GM12873 (cell line): ENCODE data around the gene DDHD1.

Experiments
- CTCF ChIP-seq: IDR thresholded peaks from 2 replicates; pipeline ENCODE4 v1.5.1; 2012; ENCODE audit warnings: low read depth, mild to moderate bottlenecking, moderate library complexity, low read length, control low read depth; ENCODE audit not compliant: insufficient read depth; ENCODE audit errors: missing control alignments

Gene DDHD1

GRCh38 chr14:52992236-52992870 is 160.8 kb downstream of the DDHD1 start:
- no peak for TF ChIP-seq CTCF

GRCh38 chr14:52988139-52988538 is 165.0 kb downstream of the DDHD1 start:
- no peak for TF ChIP-seq CTCF

GRCh38 chr14:52987514-52987913 is 165.6 kb downstream of the DDHD1 start:
- TF ChIP-seq CTCF, result no peak

GRCh38 chr14:52987042-52987441 is 166.1 kb downstream of the DDHD1 start:
- no peak for TF ChIP-seq CTCF
